ENCODE measurements around the gene B4GALT5.

Gene B4GALT5

GRCh38 chr20:49585585-49586245, 128.0 kb downstream of the B4GALT5 start:
- TF ChIP-seq, protein P1, sequence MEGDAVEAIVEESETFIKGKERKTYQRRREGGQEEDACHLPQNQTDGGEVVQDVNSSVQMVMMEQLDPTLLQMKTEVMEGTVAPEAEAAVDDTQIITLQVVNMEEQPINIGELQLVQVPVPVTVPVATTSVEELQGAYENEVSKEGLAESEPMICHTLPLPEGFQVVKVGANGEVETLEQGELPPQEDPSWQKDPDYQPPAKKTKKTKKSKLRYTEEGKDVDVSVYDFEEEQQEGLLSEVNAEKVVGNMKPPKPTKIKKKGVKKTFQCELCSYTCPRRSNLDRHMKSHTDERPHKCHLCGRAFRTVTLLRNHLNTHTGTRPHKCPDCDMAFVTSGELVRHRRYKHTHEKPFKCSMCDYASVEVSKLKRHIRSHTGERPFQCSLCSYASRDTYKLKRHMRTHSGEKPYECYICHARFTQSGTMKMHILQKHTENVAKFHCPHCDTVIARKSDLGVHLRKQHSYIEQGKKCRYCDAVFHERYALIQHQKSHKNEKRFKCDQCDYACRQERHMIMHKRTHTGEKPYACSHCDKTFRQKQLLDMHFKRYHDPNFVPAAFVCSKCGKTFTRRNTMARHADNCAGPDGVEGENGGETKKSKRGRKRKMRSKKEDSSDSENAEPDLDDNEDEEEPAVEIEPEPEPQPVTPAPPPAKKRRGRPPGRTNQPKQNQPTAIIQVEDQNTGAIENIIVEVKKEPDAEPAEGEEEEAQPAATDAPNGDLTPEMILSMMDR (IDR thresholded peaks at IDR 0.05), result no peak
- no peak overlapping the region for H3K27ac Mint-ChIP-seq
- peaks cover 34% of the 10 kb centered on the region for H3K4me1 Mint-ChIP-seq
- no peak for DNase-seq
- H3K27me3 Mint-ChIP-seq (ENCODE audit: low read depth, poor library complexity), result peaks cover 17% of the 10 kb centered on the region
- peaks cover 14% of the 10 kb centered on the region for H3K9me3 Mint-ChIP-seq
- H3K4me3 Mint-ChIP-seq, result no peak overlapping the region
- no peaks in the 10 kb centered on the region for H3K36me3 Mint-ChIP-seq (ENCODE audit: low read depth)

- DNase-seq, result no peak
- Mint-ChIP-seq H3K4me3 (no peak overlapping the region), H3K27ac (peak overlapping the region; percentile 56), H3K9me3 (peaks cover 14% of the 10 kb centered on the region), H3K36me3 (ENCODE audit: low read depth) (no peaks in the 10 kb centered on the region), H3K27me3 (ENCODE audit: low read depth, poor library complexity) (peaks cover 8% of the 10 kb centered on the region), H3K4me1 (peaks cover 44% of the 10 kb centered on the region)
- TF ChIP-seq, protein P1 (IDR thresholded peaks at IDR 0.05), result no peak
These were observed 129.0 kb downstream of the B4GALT5 start for GRCh38 chr20:49584418-49585382.

GRCh38 chr20:49583669-49584417, 129.8 kb downstream of the B4GALT5 start:
- Mint-ChIP-seq H3K4me1 (peaks cover 47% of the 10 kb centered on the region), H3K9me3 (peaks cover 14% of the 10 kb centered on the region), H3K27me3 (ENCODE audit: low read depth, poor library complexity) (peaks cover 12% of the 10 kb centered on the region), H3K27ac (no peak overlapping the region), H3K4me3 (no peak overlapping the region), H3K36me3 (ENCODE audit: low read depth) (no peaks in the 10 kb centered on the region)
- DNase-seq, result no peak
- TF ChIP-seq, protein P1 (IDR thresholded peaks at IDR 0.05), result no peak

DNA sequence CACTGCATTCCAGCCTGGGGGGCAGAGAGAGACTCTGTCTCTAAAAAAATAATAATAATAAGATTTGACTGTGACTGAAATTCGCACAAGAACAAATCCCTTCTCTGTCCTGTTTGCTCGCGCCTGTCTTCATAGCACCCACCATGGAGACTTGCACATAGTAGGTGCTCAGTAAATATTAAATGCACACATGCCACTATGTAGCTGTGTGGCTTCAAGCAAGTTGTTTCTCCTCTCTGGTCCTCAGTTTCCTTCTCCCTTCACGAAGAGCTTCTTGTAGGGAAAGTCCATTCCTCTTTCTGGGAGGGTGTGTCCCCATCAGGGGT, 130.4 kb downstream of the B4GALT5 start:
- Mint-ChIP-seq H3K36me3 (ENCODE audit: low read depth) (no peaks in the 10 kb centered on the region), H3K4me1 (peaks cover 43% of the 10 kb centered on the region), H3K27me3 (ENCODE audit: low read depth, poor library complexity) (peaks cover 11% of the 10 kb centered on the region), H3K27ac (no peak overlapping the region), H3K9me3 (peaks cover 14% of the 10 kb centered on the region), H3K4me3 (no peak overlapping the region)
- TF ChIP-seq, protein P1 (IDR thresholded peaks at IDR 0.05), result no peak
- DNase-seq, result no peak
